GM19463 (cell line): ENCODE data around the gene KAZN.

Experiments used
- ATAC-seq: cut with Tn5 transposase; IDR thresholded peaks from one replicate; pipeline ENCODE4 v1.9.1; 2021; ENCODE audit warnings: mild to moderate bottlenecking, moderate library complexity; ENCODE audit not compliant: unreplicated experiment

KAZN gene

DNA sequence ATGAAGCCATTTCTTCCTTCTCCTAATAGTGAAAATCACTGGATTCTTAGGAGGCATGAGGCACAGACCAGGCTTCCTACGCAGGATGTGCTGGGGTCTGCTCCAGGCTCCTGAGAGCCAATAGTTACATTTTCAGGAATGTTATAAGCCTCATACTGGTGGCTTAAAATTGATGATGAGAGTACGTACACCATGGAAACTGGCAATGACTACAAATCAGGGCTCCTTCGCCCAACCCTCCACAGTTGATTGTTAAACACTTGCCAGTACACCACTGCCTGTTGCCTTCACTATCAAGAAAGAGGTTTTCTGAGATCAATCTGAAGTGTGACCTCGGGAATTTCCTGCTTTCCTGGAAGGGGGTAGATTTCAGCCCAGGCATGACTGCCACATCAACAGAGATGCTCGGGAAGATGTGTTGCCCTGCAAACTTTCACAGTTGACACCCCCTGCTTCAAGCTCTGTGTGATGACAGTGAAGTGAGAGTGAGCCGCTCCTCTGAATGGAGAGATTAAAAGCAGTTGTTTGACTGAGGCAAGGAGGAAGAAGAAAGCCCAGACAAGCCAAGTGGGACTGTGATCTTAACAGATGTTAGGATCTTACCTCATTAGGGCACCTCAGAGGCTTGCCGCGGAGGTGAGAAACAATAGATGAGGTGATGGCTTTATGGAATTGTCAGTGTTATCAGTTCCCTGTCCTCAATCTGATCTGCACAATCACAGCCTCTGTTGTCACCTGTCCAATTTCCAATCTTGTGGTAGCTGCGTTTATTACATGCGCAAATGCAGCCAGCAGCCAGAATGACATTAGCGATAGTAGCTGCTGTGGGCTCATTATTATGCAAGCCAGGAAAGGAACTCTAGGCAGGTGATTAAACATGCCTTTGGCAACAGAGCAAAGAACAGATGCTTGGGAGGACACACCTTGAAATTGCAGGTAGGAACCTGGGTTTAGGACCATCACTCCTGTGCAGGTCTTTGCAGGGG lies 277.3 kb downstream of the KAZN start:
- ATAC-seq = no peak

DNA sequence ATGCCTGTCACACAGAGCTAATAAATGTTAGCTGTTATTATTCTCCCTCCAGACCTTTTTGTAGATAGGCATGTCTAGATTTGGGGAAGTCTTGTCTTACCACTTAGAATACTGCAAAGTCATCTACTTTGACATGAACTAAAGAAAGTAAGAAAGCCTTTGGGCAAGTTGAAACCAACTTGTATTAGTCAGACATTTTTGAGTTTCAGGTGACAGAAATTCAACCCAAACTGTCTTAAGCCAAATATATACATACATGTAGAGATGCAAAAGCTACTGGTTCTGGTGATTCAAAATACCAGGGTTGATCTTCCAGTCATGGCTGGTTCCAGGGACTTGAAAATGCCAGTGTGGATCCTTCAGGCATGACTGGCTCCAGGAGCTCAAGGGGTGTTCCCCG lies 278.3 kb downstream of the KAZN start:
- no peak for ATAC-seq

- no peak for ATAC-seq
These were observed 278.7 kb downstream of the KAZN start for GRCh38 chr1:14877224-14877623.

DNA sequence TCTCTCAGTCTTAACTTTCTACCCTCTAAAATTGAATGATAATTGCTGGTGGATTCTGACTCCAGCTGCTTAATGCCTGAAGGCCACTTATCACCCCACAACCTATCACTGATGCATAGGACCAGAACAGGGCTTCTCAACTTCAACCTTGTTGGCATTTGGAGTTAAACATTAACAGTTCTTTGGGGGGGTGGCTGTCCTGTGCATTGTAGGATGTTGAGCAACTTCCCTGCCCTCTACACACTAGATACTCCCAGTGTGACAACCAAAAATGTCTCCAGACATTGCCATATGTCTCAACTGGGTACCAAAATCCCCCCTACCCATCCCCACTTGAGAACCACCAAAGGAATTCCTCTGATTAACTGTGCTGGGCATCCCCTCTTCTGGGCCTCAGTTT lies 279.6 kb downstream of the KAZN start:
- ATAC-seq = no peak

GRCh38 chr1:14878951-14879350 lies 280.5 kb downstream of the KAZN start:
- no peak for ATAC-seq

GRCh38 chr1:14880456-14881316 lies 282.2 kb downstream of the KAZN start:
- no peak for ATAC-seq

DNA sequence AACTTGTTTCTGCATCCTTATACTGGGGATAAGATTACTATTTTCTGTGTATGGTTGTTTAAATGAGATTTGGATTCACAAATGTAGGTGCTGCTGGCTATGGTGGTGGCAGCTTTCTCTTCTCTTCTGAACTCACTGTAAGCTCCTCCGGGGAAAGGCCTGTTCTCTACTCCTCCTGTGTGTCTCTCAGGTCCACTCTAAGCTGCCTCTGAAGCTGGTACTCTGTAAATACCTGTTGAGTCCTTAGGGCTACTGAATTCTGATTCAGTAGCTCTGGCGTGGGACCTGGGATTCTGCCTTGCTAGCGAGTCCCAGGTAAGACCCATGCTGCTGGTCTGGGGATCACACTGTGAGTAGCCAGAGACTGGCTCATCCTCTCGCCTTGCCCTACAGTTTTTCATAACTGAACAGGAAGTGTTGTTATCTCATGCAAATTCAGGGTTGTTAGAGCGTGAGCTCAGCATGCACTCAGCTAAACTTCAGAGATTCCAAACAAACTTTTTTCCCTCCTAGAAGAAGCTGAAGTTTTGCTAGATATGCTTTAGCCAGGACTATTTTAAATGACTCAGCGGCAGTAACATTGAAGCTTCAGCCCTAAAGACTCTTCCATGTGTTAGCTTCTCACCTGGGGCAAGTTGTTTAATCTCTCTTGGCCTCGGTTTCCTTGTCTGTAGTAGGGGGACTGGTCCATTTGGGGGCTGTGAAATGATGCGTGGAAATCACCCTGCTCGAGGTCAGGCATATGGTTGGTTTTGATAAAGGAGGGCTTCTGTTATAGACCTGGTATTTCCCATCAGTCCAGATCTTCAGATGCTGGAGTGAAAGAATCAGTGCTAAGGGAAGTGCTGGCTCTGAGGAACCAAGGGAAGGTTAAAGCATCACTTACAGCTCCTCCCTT lies 283.5 kb downstream of the KAZN start:
- ATAC-seq = no peak

- ATAC-seq = no peak
These were observed 286.2 kb downstream of the KAZN start for GRCh38 chr1:14884614-14885175.

DNA sequence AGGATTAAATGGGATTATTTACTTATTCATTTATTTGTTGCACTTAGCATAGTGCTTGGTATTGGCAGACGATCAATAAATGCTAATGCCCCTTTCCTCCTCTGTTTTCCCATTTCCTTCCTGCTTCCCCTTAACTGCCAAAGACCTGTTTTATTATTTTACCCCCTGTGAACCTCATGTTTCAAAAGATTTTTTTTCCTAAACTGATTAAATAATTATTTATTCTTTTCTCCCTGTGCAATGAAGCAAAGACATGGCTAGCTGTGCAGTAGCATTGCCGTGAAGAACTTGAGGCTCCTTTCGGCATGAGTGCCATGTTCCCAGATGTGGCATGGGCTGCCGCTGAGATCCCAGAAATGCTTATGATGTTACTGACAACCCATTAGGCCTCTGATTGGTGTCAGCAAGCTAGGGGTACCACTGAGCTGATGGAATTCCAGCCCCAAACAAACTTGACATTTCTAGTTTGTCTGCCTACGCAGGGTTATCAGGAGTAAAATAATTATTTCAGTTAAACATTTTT lies 288.6 kb downstream of the KAZN start:
- ATAC-seq = no peak

DNA sequence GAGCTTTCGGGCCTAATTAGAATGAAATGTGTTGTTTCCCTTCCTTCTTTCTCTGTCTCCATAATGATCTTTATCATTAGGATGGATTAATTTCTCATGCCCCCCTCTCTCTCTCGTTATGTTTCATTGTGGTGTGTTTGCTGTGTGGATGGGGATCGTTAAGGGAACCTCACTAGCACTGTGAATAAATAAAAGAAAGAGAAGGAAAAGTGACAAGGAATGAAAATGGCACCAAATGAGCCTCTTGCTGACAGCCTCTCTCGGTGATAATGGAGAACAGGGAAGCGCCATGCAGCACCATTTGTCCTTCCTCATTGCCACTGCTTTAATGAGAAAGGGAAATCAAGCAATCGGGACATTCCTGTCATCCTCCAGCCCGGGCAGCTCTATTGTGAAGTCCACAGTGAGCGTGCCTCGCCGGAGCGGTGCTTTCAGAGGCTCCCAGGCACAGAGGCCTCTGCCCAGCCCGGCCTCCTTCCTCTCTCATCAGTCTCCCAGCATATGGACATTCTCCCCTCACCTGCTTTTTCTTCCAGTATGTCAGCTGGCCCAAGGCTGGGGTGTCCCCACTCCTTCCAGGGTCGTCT lies 289.4 kb downstream of the KAZN start:
- no peak for ATAC-seq

- ATAC-seq = no peak
These were observed 289.9 kb downstream of the KAZN start for GRCh38 chr1:14888374-14888773.

- ATAC-seq = no peak
These were observed 291.4 kb downstream of the KAZN start for GRCh38 chr1:14889825-14890440.

GRCh38 chr1:14891991-14892390 lies 293.5 kb downstream of the KAZN start:
- ATAC-seq = no peak

- no peak for ATAC-seq
These were observed 296.5 kb downstream of the KAZN start for GRCh38 chr1:14894811-14895560.

- ATAC-seq = no peak
These were observed 297.2 kb downstream of the KAZN start for GRCh38 chr1:14895727-14896126.

DNA sequence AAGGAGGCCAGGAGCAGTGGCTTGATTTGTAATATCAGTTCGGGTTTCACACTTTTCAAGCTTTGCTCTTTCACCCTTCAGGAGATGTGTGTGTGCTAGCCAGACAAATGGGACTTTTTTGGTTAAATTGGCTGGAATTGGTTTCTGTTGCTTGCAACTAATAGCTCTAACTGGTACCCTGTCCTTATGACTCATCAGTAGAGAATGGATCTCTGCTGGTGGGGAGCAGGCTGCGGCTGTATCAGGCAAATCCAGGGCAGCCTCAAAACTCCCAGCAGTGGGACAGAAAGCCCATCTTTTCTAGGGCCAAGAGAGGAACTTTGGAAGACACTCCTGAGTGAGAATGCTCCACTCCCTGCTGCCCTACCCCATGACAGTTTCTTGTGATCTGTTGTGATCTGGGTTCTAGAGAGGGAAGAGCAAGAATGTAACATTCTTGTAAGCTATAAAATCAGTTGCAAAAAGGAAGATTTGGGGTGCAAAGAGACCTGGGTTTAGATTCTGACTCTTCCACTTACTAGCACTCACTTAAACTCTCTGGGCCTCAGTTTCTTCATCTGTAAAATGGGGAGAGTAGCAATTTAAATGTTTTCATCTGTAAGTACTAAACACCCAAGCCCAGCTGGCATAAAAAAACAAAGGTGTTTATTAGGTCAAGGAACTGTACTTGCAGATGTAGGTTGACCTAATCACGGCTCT lies 298.0 kb downstream of the KAZN start:
- no peak for ATAC-seq

DNA sequence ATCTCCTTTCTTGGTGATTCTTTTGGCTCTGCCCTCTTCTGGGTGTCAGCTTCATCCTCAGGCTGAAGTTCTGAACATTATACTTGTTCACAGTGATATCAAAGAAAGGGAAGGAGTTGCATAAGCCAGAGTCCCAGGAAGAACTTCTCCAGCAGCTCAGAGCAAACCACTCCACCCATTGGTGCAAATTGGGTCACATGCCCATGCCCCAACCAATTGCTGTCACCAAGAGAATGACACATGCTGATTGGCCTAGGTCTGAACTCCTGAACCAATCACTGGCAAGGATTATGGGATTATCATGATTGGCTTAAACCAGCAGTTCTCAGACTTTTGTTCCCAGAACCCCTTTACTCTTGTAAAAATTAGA lies 298.6 kb downstream of the KAZN start:
- ATAC-seq = no peak

DNA sequence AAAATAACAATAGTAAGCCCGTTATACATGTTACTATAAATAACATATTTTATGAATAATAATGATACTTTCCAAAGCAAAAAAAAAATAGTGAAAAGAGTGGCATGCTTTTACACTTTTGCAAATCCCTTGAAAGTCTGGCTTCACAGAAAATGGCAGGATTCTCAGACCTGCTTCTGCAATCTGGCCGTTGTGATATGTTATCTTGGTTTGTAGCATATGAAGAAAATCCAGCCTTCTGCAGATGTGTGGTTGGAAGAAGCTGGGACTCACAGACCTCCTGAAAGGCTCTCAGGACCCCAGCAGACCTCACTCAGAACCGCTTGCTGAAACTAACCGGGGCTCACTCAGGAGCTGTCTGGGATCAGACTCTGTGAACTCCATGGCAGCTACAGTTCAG lies 299.1 kb downstream of the KAZN start:
- ATAC-seq = no peak
